Muscle of leg (tissue), 9 donors: Measurements from ENCODE around the gene GGN. TPM values are rescaled to one million over a fixed set of nuclear protein-coding genes. Genes with fewer than 3 reads are reported as not detected.

Experiments
- polyA plus RNA-seq, 8 donors: library from polyadenylated mRNA; unstranded; fragments of 120-200 nt; gene quantifications; one replicate each; pipeline versions ENCODE4 v1.2.1 to v1.2.3, GENCODE V29; 2013; ENCODE audit warnings: inconsistent platforms in 1 of 8, low replicate concordance in 1 of 8; ENCODE audit not compliant: insufficient read length in 8 of 8, insufficient read depth in 1 of 8
- total RNA-seq: library from RNA; stranded (reverse); fragments of 120-200 nt; gene quantifications from one replicate; pipeline ENCODE4 v1.2.4, GENCODE V29; 2013

GGN gene
- total and polyA plus RNA-seq, 9 donors = 0.09 to 0.84 (median 0.34) TPM; not detected in 2

Other genes starting within 250 kb of the GGN start
- 2.0 TPM for gene DPF1, start 163.8 kb downstream of the GGN start, total RNA-seq
- 1 to 10 TPM; 3.0 to 4.9 (median 4.4) TPM for gene DPF1, start 163.8 kb downstream of the GGN start, polyA plus RNA-seq
- 2.9 TPM for gene PPP1R14A, start 131.7 kb downstream of the GGN start, total RNA-seq
- 10 to 100 TPM; 12.2 to 24.2 (median 19.6) TPM for gene PPP1R14A, start 131.7 kb downstream of the GGN start, polyA plus RNA-seq
- gene SPINT2, start 123.5 kb downstream of the GGN start, total RNA-seq = 2.6 TPM
- gene SPINT2, start 123.5 kb downstream of the GGN start, polyA plus RNA-seq = 10 to 100 TPM in 2 of 8 donors, 1 to 10 TPM in 6; 4.1 to 30.1 (median 4.8) TPM
- gene C19orf33, start 83.8 kb downstream of the GGN start, total RNA-seq = 0.66 TPM
- gene C19orf33, start 83.8 kb downstream of the GGN start, polyA plus RNA-seq = 1 to 10 TPM in 3 of 8 donors, under 1 TPM in 4, not detected in 1; 0.44 to 9.2 (median 1.00) TPM
- gene YIF1B, start 72.1 kb downstream of the GGN start, total RNA-seq = 25.9 TPM
- gene YIF1B, start 72.1 kb downstream of the GGN start, polyA plus RNA-seq = 10 to 100 TPM; 27.6 to 32.5 (median 30.5) TPM
- 2.6 TPM for gene KCNK6, start 68.2 kb downstream of the GGN start, total RNA-seq
- gene KCNK6, start 68.2 kb downstream of the GGN start, polyA plus RNA-seq = 1 to 10 TPM; 2.0 to 4.4 (median 2.9) TPM
- gene CATSPERG, start 52.2 kb downstream of the GGN start, total RNA-seq = 3.2 TPM
- 1 to 10 TPM; 1.1 to 3.6 (median 2.0) TPM for gene CATSPERG, start 52.2 kb downstream of the GGN start, polyA plus RNA-seq
- gene PSMD8, start 13.5 kb downstream of the GGN start, total RNA-seq = 133 TPM
- gene PSMD8, start 13.5 kb downstream of the GGN start, polyA plus RNA-seq = 100 to 1,000 TPM; 124 to 150 (median 141) TPM
- gene SPRED3, start 663 bp upstream of the GGN start, total RNA-seq = 0.09 TPM
- under 1 TPM; 0.21 to 0.87 (median 0.41) TPM for gene SPRED3, start 663 bp upstream of the GGN start, polyA plus RNA-seq
- 9.0 TPM for gene FAM98C, start 15.1 kb upstream of the GGN start, total RNA-seq
- 10 to 100 TPM in 3 of 8 donors, 1 to 10 TPM in 5; 8.0 to 15.4 (median 9.7) TPM for gene FAM98C, start 15.1 kb upstream of the GGN start, polyA plus RNA-seq
- gene RASGRP4, start 38.2 kb upstream of the GGN start, total RNA-seq = 0.98 TPM
- 1 to 10 TPM; 1.6 to 2.9 (median 2.2) TPM for gene RASGRP4, start 38.2 kb upstream of the GGN start, polyA plus RNA-seq
- 145 TPM for gene RYR1, start 45.7 kb upstream of the GGN start, total RNA-seq
- gene RYR1, start 45.7 kb upstream of the GGN start, polyA plus RNA-seq = 100 to 1,000 TPM; 279 to 817 (median 513) TPM
- gene MAP4K1, start 229.9 kb upstream of the GGN start, total RNA-seq = 0.89 TPM
- gene MAP4K1, start 229.9 kb upstream of the GGN start, polyA plus RNA-seq = 10 to 100 TPM in 3 of 8 donors, 1 to 10 TPM in 5; 2.8 to 17.8 (median 7.3) TPM
- gene EIF3K, start 231.2 kb upstream of the GGN start, total RNA-seq = 334 TPM
- 100 to 1,000 TPM; 345 to 430 (median 386) TPM for gene EIF3K, start 231.2 kb upstream of the GGN start, polyA plus RNA-seq